ENCODE results near the gene LPAR1. TPM values are rescaled to one million over a fixed set of nuclear protein-coding genes. Genes with fewer than 3 reads are reported as not detected.

LPAR1 gene
- total and polyA plus RNA-seq, 9 of the 15 experiments (the other 6 are each of a cell fraction or from before 2014, with no cell fraction given) = 0.13 TPM; not detected in 8

GRCh38 chr9:111035543-111036428 is 2.5 kb downstream of the LPAR1 start (continued):
- TF ChIP-seq ZBTB40 (IDR thresholded peaks at IDR 0.05) (no peak), ZBTB40 (CRISPR knock-in tag; IDR thresholded peaks at IDR 0.05) (no peak), FOSL1 (tag; conservative IDR thresholded peaks at IDR 0.05) (no peak), TCFL5 (CRISPR knock-in tag; conservative IDR thresholded peaks at IDR 0.05) (no peak), SRSF9 (IDR thresholded peaks at IDR 0.05; ENCODE audit: borderline replicate concordance, low read depth, low read length) (no peak), STAG1 (CRISPR knock-in tag; IDR thresholded peaks at IDR 0.05; ENCODE audit: borderline replicate concordance) (no peak)

All from K562 (cell line).